Measurements from ENCODE around the gene SLAIN1. TPM values are rescaled to one million over a fixed set of nuclear protein-coding genes. Genes with fewer than 3 reads are reported as not detected.

SLAIN1 gene
- 1.1 and 1.4 TPM in 2 replicates for total RNA-seq

GRCh38 chr13:77697217-77698103, at the start of gene SLAIN1:
SLAIN1 (plus strand) TSS chr13:77697687; CDS start chr13:77697914, 227 bp downstream.

Other genes starting within 250 kb of the SLAIN1 start
- gene SCEL, start 162.0 kb upstream of the SLAIN1 start, total RNA-seq: not detected in 2 replicates
- gene EDNRB, start 221.1 kb downstream of the SLAIN1 start, total RNA-seq: 2.9 and 9.7 TPM in 2 replicates

Measured in uterine smooth muscle cell (primary cell).